ENCODE measurements around the gene NFE2L3. TPM values are rescaled to one million over a fixed set of nuclear protein-coding genes. Genes with fewer than 3 reads are reported as not detected.

The NFE2L3 gene
- total and polyA plus RNA-seq, 2 of the 4 experiments (the other 2 are of a cell fraction), result 28.0 to 43.2 TPM

- H2BK120ac ChIP-seq (ENCODE audit: low read depth, low read length), result no peak overlapping the region
- no peak overlapping the region for H3K23ac ChIP-seq (ENCODE audit: low read depth, low read length)
- H3K18ac ChIP-seq (ENCODE audit: low read depth, low read length), result no peak overlapping the region
- no peak overlapping the region for H4K5ac ChIP-seq (ENCODE audit: low read depth, low read length)
- no peak overlapping the region for H3K4me3 ChIP-seq (ENCODE audit: insufficient read depth, low read depth, low read length)
- no peak overlapping the region for H3K27ac ChIP-seq (ENCODE audit: insufficient read depth, low read length)
- no peak overlapping the region for H2BK15ac ChIP-seq (ENCODE audit: low read depth, low read length)
- H2BK5ac ChIP-seq (ENCODE audit: low read depth, low read length, poor library complexity, severe bottlenecking), result no peak overlapping the region
- no peak overlapping the region for H3K9ac ChIP-seq (ENCODE audit: low read depth, low read length)
- no TSS peak for BruUV-seq (replicated peaks)
- H3K56ac ChIP-seq (ENCODE audit: extremely low read depth, insufficient read depth, low read length), result no peak overlapping the region
- H2AFZ ChIP-seq (replicated peaks; ENCODE audit: low read length, poor library complexity), result no peak overlapping the region
- no peak overlapping the region for H2AK9ac ChIP-seq (replicated peaks; ENCODE audit: low read depth, low read length, poor library complexity)
- ChIA-PET POLR2A (ENCODE audit: unreplicated experiment) (no interaction called here), CTCF (no interaction called here)
- DNase-seq (no peak), ATAC-seq (ENCODE audit: low read depth) (no peak)
- H2AK5ac ChIP-seq (ENCODE audit: low read depth, low read length), result no peak overlapping the region
- no peak overlapping the region for H3K4me2 ChIP-seq (ENCODE audit: low read depth, low read length)
- no peaks in the 10 kb centered on the region for H4K20me1 ChIP-seq (ENCODE audit: insufficient read depth, low read length)
- no peaks in the 10 kb centered on the region for H3K4me1 ChIP-seq (ENCODE audit: control insufficient read depth, insufficient read depth, low read length)
- no peaks in the 10 kb centered on the region for H3K9me1 ChIP-seq (ENCODE audit: insufficient read depth, low read length)
- H3K79me1 ChIP-seq (ENCODE audit: low read depth in 1 of 2, low read length in 2 of 2), result no peaks in the 10 kb centered on the region
- intact Hi-C loops (cut with micrococcal nuclease) (loop anchor here (2.0 kb wide), 1 partner anchor 77 kb away; no protein-coding TSS in a partner anchor), dilution Hi-C loops (cut with HindIII; ENCODE audit: low sequenced_read_pairs, unreplicated experiment) (no loop called here), in situ Hi-C loops (cut with MboI; ENCODE audit: low sequenced_read_pairs) (no loop called here)
- H3K14ac ChIP-seq (replicated peaks; ENCODE audit: low read depth, low read length), result no peak overlapping the region
- no peak overlapping the region for H4K8ac ChIP-seq (ENCODE audit: low read depth in 2 of 2, low read length in 2 of 2)
- no peaks in the 10 kb centered on the region for H3K27me3 ChIP-seq (ENCODE audit: control insufficient read depth, insufficient read depth, low read length)
- H3K4ac ChIP-seq (ENCODE audit: low read depth, low read length), result no peak overlapping the region
- no peaks in the 10 kb centered on the region for H3K36me3 ChIP-seq (ENCODE audit: control insufficient read depth, insufficient read depth, low read length)
- no peak overlapping the region for H2BK20ac ChIP-seq (ENCODE audit: low read depth, low read length)
- no peak overlapping the region for H4K91ac ChIP-seq (ENCODE audit: insufficient read depth, low read depth, low read length)
- TF ChIP-seq NFE2L2 (IDR thresholded peaks at IDR 0.05; ENCODE audit: low read depth, low read length), result no peak
- no peak for TF ChIP-seq POLR2A (IDR thresholded peaks at IDR 0.05; ENCODE audit: low read depth, low read length)
- TF ChIP-seq CTCF (conservative IDR thresholded peaks at IDR 0.05; ENCODE audit: low read depth, low read length), result no peak
- no peak for TF ChIP-seq BHLHE40 (IDR thresholded peaks at IDR 0.05; ENCODE audit: low read depth, low read length)
- no peak for TF ChIP-seq MAFK (IDR thresholded peaks at IDR 0.05; ENCODE audit: low read depth, low read length)
- TF ChIP-seq RAD21 (IDR thresholded peaks at IDR 0.05; ENCODE audit: low read length), result no peak
- no peak for TF ChIP-seq MXI1 (IDR thresholded peaks at IDR 0.05; ENCODE audit: borderline replicate concordance, low read depth, low read length)
- TF ChIP-seq SMC3 (IDR thresholded peaks at IDR 0.05; ENCODE audit: low read depth, low read length), result no peak
- no peak for TF ChIP-seq RCOR1 (IDR thresholded peaks at IDR 0.05; ENCODE audit: insufficient replicate concordance, low read length)
- TF ChIP-seq MAZ (IDR thresholded peaks at IDR 0.05; ENCODE audit: borderline replicate concordance, low read depth, low read length), result no peak
- TF ChIP-seq USF2 (IDR thresholded peaks at IDR 0.05; ENCODE audit: low read depth, low read length), result no peak
- no peak for TF ChIP-seq RFX5 (IDR thresholded peaks at IDR 0.05; ENCODE audit: low read depth, low read length)
- TF ChIP-seq CHD1 (IDR thresholded peaks at IDR 0.05; ENCODE audit: low read depth, low read length), result no peak
- TF ChIP-seq FOS (IDR thresholded peaks at IDR 0.05; ENCODE audit: low read depth, low read length), result no peak
- TF ChIP-seq CEBPB (IDR thresholded peaks at IDR 0.05; ENCODE audit: low read depth, low read length), result no peak
- TF ChIP-seq, protein P1, sequence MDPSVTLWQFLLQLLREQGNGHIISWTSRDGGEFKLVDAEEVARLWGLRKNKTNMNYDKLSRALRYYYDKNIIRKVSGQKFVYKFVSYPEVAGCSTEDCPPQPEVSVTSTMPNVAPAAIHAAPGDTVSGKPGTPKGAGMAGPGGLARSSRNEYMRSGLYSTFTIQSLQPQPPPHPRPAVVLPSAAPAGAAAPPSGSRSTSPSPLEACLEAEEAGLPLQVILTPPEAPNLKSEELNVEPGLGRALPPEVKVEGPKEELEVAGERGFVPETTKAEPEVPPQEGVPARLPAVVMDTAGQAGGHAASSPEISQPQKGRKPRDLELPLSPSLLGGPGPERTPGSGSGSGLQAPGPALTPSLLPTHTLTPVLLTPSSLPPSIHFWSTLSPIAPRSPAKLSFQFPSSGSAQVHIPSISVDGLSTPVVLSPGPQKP (IDR thresholded peaks at IDR 0.05; ENCODE audit: borderline replicate concordance, low read depth, low read length), result no peak
- H3K9me3 ChIP-seq (ENCODE audit: control insufficient read depth, insufficient read depth, low read length), result no peaks in the 10 kb centered on the region
- 64% methylated on average over 4 of the region's 5 CpGs; no CpG with 5 or more reads in 1 of the 2 experiments for WGBS, 2 experiments (ENCODE audit: extremely low coverage in 2 of 2, insufficient read length in 1 of 2)
These were observed 82.0 kb downstream of the NFE2L3 start for GRCh38 chr7:26233902-26234511.
